Endothelial cell of umbilical vein (primary cell): ENCODE data around the gene ADAM22. TPM values are rescaled to one million over a fixed set of nuclear protein-coding genes. Genes with fewer than 3 reads are reported as not detected.

Experiments used
- BruUV-seq: library from RNA; stranded (reverse); fragments of 400-500 nt; replicated peaks from 2 replicates; lab custom pipeline; 2021; lab: Mats Ljungman, UMichigan
- CTCF ChIA-PET: fragments of 300-600, 350-600 bp; sonication (Branson Sonifier 250); formaldehyde crosslinking; loops from one replicate; lab custom pipeline; 2021; ENCODE audit warnings: antibody characterized with exemption, inconsistent platforms; lab: Charles Lee
- POLR2A ChIA-PET: fragments of 300-600, 350-600 bp; sonication (Branson Sonifier 250); formaldehyde crosslinking; loops from one replicate; lab custom pipeline; 2021; ENCODE audit warnings: antibody characterized with exemption, inconsistent platforms; lab: Charles Lee
- DNase-seq: peaks from one replicate; pipeline ENCODE4 v3.0.0-alpha.2; 2011; ENCODE audit warnings: low read depth, low spot score
- FAIRE-seq: peaks from 2 replicates; lab custom pipeline; 2011; peaks lifted over from hg19 to GRCh38; lab: Jason Lieb, UNC
- H2AFZ ChIP-seq: 2 replicates; pipeline ENCODE4 v1.6.0; 2012; ENCODE audit warnings: low read depth, low read length, control low read depth, inconsistent platforms
- H3K27ac ChIP-seq: 2 replicates; pipeline ENCODE4 v1.5.1; 2011; ENCODE audit warnings: low read depth, mild to moderate bottlenecking, control low read depth, low read length, moderate library complexity; ENCODE audit not compliant: insufficient read depth
- H3K27me3 ChIP-seq, 2 experiments: 2 replicates each; pipeline versions ENCODE4 v1.6.0 to v1.6.1; 2011; ENCODE audit warnings: low read length in 2 of 2, mixed read lengths in 1 of 2; ENCODE audit not compliant: control insufficient read depth in 2 of 2, insufficient read depth in 2 of 2
- H3K36me3 ChIP-seq, 2 experiments: 2 replicates in 1 of 2; 3 replicates in 1 of 2; pipeline ENCODE4 v1.5.1; 2011; ENCODE audit warnings: low read length in 2 of 2, mild to moderate bottlenecking in 1 of 2, moderate library complexity in 1 of 2; ENCODE audit not compliant: control insufficient read depth in 2 of 2, insufficient read depth in 2 of 2; ENCODE audit errors: extremely low read depth in 1 of 2
- H3K4me1 ChIP-seq: 3 replicates; pipeline ENCODE4 v1.5.1; 2011; ENCODE audit warnings: mild to moderate bottlenecking, low read length; ENCODE audit not compliant: control insufficient read depth, insufficient read depth; ENCODE audit errors: extremely low read depth
- H3K4me2 ChIP-seq: 2 replicates; pipeline ENCODE4 v1.6.1; 2011; ENCODE audit warnings: low read length, control low read depth, mixed read lengths; ENCODE audit not compliant: insufficient read depth
- H3K4me3 ChIP-seq, 3 experiments: fragments of 200-600 bp in 1 of 3; sonication (generic), shearing (Covaris generic) in 1 of 3; replicated peaks in 1 of 3; 2 replicates each; pipeline ENCODE4 v1.5.1; 2011 to 2016; ENCODE audit warnings: control low read depth in 3 of 3, low read length in 3 of 3, mild to moderate bottlenecking in 2 of 3, inconsistent platforms in 1 of 3, low read depth in 1 of 3, moderate library complexity in 1 of 3; ENCODE audit not compliant: insufficient read depth in 1 of 3
- H3K79me2 ChIP-seq: 2 replicates; pipeline ENCODE4 v1.6.0; 2012; ENCODE audit warnings: low read length, inconsistent platforms; ENCODE audit not compliant: control insufficient read depth, insufficient read depth
- H3K9ac ChIP-seq: replicated peaks from 2 replicates; pipeline ENCODE3; 2011; ENCODE audit warnings: low read length, control low read depth; ENCODE audit not compliant: insufficient read depth; ENCODE audit errors: extremely low read depth
- H3K9me1 ChIP-seq: replicated peaks from 3 replicates; pipeline ENCODE4 v1.6.0; 2011; ENCODE audit warnings: mild to moderate bottlenecking, low read length; ENCODE audit not compliant: control insufficient read depth, insufficient read depth; ENCODE audit errors: extremely low read depth
- H3K9me3 ChIP-seq: replicated peaks from 2 replicates; pipeline ENCODE4 v1.5.1; 2012; ENCODE audit warnings: low read length, inconsistent platforms; ENCODE audit not compliant: control insufficient read depth, insufficient read depth
- H4K20me1 ChIP-seq: replicated peaks from 2 replicates; pipeline ENCODE3; 2011; ENCODE audit warnings: mild to moderate bottlenecking, low read length; ENCODE audit not compliant: control insufficient read depth, insufficient read depth; ENCODE audit errors: extremely low read depth
- EZH2 ChIP-seq: IDR thresholded peaks from 2 replicates; pipeline ENCODE4 v1.6.1; 2012; ENCODE audit warnings: borderline replicate concordance, low read depth, mild to moderate bottlenecking, moderate library complexity, low read length, inconsistent platforms; ENCODE audit not compliant: severe bottlenecking
- FOS ChIP-seq: IDR thresholded peaks from 2 replicates; pipeline ENCODE4 v1.6.1; 2011; ENCODE audit warnings: mild to moderate bottlenecking, low read length, moderate library complexity, borderline replicate concordance; ENCODE audit not compliant: insufficient read depth
- GATA2 ChIP-seq: IDR thresholded peaks from 2 replicates; pipeline ENCODE4 v1.7.0; 2011; ENCODE audit warnings: low read depth, mild to moderate bottlenecking, moderate library complexity, mixed read lengths, low read length; ENCODE audit not compliant: insufficient read length, insufficient read depth
- JUN ChIP-seq: IDR thresholded peaks from 2 replicates; pipeline ENCODE4 v1.6.1; 2011; ENCODE audit warnings: borderline replicate concordance, low read depth; ENCODE audit not compliant: insufficient read length, insufficient read depth
- MYC ChIP-seq: IDR thresholded peaks from one replicate; pipeline ENCODE4 v1.6.1; 2011; ENCODE audit warnings: mild to moderate bottlenecking, low read depth, low read length
- POLR2A ChIP-seq: IDR thresholded peaks from 2 replicates; pipeline ENCODE4 v1.6.1; 2012; ENCODE audit warnings: low read depth, mild to moderate bottlenecking, control low read depth, low read length
- POLR2AphosphoS5 ChIP-seq: IDR thresholded peaks from 2 replicates; pipeline ENCODE4 v1.6.1; 2012; ENCODE audit warnings: low read depth, mild to moderate bottlenecking, control low read depth, low read length, moderate library complexity; ENCODE audit not compliant: insufficient read depth
- dilution Hi-C: fragments of 300-500 bp; cut with MboI; formaldehyde crosslinking; loops from one replicate; pipeline ENCODE4 v1.15.0; 2019; ENCODE audit warnings: low sequenced_read_pairs; ENCODE audit not compliant: extremely low pct_ligation_motif_present
- intact Hi-C: fragments of 100-400 bp; cut with micrococcal nuclease; formaldehyde crosslinking; loops from one replicate; pipeline ENCODE4 v1.10.0; 2022
- polyA plus RNA-seq, 4 experiments: library from polyadenylated mRNA; depleted of rRNA in 3 of 4; stranded (reverse) in 3 of 4; unstranded in 1 of 4; fragments of >200 nt; gene quantifications; 2 replicates each; pipeline versions ENCODE4 v1.2.1 to v1.2.3, GENCODE V29; 2011 to 2012; ENCODE audit warnings: missing spikeins in 1 of 4
- total RNA-seq: library from RNA; stranded (reverse); gene quantifications from 2 replicates; pipeline ENCODE4 v1.2.3, GENCODE V29; 2021
- TF ChIP-seq, protein P1 (sequence below), 2 donors: IDR thresholded peaks; 1 replicate in 1 of 2; 2 replicates in 1 of 2; pipeline ENCODE4 v1.5.1; 2011; ENCODE audit warnings: low read length in 2 of 2, mild to moderate bottlenecking in 2 of 2, moderate library complexity in 2 of 2, control low read depth in 1 of 2, inconsistent platforms in 1 of 2, low read depth in 1 of 2; ENCODE audit not compliant: insufficient read depth in 1 of 2; ENCODE audit errors: extremely low read depth in 1 of 2
- TF ChIP-seq, protein P2 (sequence below): IDR thresholded peaks from 2 replicates; pipeline ENCODE4 v1.6.1; 2011; ENCODE audit not compliant: insufficient read depth, insufficient read length

Gene ADAM22
- total and polyA plus RNA-seq, 2 donors (not counting 3 experiments of a cell fraction or from before 2014, with no cell fraction given): 0.33 to 0.53 TPM

DNA sequence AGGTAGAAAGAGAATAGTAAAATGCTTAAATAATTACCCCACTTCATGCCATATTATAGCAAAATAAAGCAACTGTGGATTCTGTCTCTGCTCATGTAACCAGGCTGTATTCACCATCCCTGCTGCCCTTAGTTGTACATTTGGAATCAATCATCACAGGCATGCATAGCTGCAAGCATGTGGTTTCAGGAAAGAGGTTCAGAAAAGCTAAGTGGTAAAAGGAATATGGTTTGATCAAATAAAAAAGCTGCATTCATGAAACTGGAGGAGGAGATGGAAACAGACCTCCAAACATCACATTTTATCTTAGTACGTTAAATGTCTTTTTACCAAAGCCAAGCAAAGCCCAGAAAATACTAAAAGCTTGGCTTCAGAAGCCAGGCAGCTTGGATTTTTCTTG is 81.3 kb downstream of the ADAM22 start:
- H3K27me3 ChIP-seq: no peaks in the 10 kb centered on the region
- H3K9me3 ChIP-seq: no peaks in the 10 kb centered on the region
- TF ChIP-seq FOS (no peak), EZH2 (no peak), MYC (no peak), POLR2A (no peak), POLR2AphosphoS5 (no peak), JUN (no peak), GATA2 (no peak)
- TF ChIP-seq, protein P1, sequence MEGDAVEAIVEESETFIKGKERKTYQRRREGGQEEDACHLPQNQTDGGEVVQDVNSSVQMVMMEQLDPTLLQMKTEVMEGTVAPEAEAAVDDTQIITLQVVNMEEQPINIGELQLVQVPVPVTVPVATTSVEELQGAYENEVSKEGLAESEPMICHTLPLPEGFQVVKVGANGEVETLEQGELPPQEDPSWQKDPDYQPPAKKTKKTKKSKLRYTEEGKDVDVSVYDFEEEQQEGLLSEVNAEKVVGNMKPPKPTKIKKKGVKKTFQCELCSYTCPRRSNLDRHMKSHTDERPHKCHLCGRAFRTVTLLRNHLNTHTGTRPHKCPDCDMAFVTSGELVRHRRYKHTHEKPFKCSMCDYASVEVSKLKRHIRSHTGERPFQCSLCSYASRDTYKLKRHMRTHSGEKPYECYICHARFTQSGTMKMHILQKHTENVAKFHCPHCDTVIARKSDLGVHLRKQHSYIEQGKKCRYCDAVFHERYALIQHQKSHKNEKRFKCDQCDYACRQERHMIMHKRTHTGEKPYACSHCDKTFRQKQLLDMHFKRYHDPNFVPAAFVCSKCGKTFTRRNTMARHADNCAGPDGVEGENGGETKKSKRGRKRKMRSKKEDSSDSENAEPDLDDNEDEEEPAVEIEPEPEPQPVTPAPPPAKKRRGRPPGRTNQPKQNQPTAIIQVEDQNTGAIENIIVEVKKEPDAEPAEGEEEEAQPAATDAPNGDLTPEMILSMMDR (IDR thresholded peaks at IDR 0.05; ENCODE audit: extremely low read depth in 1 of 2, insufficient read depth in 1 of 2, low read depth in 1 of 2, low read length in 2 of 2): no peak
- TF ChIP-seq, protein P2, sequence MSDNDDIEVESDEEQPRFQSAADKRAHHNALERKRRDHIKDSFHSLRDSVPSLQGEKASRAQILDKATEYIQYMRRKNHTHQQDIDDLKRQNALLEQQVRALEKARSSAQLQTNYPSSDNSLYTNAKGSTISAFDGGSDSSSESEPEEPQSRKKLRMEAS: no peak
- H3K27ac ChIP-seq: no peak overlapping the region
- DNase-seq (no peak), FAIRE-seq (no peak)
- no peaks in the 10 kb centered on the region for H3K79me2 ChIP-seq
- no peak overlapping the region for H3K9ac ChIP-seq
- no peaks in the 10 kb centered on the region for H3K36me3 ChIP-seq
- ChIA-PET POLR2A (no interaction called here), CTCF (no interaction called here)
- BruUV-seq: no TSS peak
- no peak overlapping the region for H3K4me3 ChIP-seq
- H3K9me1 ChIP-seq: no peaks in the 10 kb centered on the region
- no peak overlapping the region for H3K4me2 ChIP-seq
- intact Hi-C loops: no loop called here
- H3K4me1 ChIP-seq: no peaks in the 10 kb centered on the region
- no peaks in the 10 kb centered on the region for H4K20me1 ChIP-seq
- no peak overlapping the region for H2AFZ ChIP-seq
- dilution Hi-C loops: no loop called here
